Stimulated activated CD4-positive, alpha-beta T cell treated with anti-CD3 and anti-CD28 coated beads, Interleukin-4, amount 100 ng/mL, for 1 hour (primary cell): ENCODE data around the gene CHSY1.

Experiments
- DNase-seq: peaks from one replicate; pipeline ENCODE4 v3.0.0-alpha.2; 2020

The CHSY1 gene

GRCh38 chr15:101185770-101186169 is 66.1 kb downstream of the CHSY1 start:
- no peak for DNase-seq

GRCh38 chr15:101185336-101185735 is 66.5 kb downstream of the CHSY1 start:
- no peak for DNase-seq

- DNase-seq = no peak
These were observed 67.0 kb downstream of the CHSY1 start for GRCh38 chr15:101184830-101185229.

GRCh38 chr15:101183931-101184305 is 67.9 kb downstream of the CHSY1 start:
- no peak for DNase-seq

- no peak for DNase-seq
These were observed 68.5 kb downstream of the CHSY1 start for GRCh38 chr15:101183226-101183930.

GRCh38 chr15:101182215-101182614 is 69.6 kb downstream of the CHSY1 start:
- no peak for DNase-seq

- DNase-seq = no peak
These were observed 70.5 kb downstream of the CHSY1 start for GRCh38 chr15:101181349-101181748.

- no peak for DNase-seq
These were observed 71.1 kb downstream of the CHSY1 start for GRCh38 chr15:101180620-101181307.

GRCh38 chr15:101179341-101180153 is 72.3 kb downstream of the CHSY1 start:
- DNase-seq = no peak

GRCh38 chr15:101178931-101179330 is 72.9 kb downstream of the CHSY1 start:
- DNase-seq = no peak

GRCh38 chr15:101178479-101178878 is 73.4 kb downstream of the CHSY1 start:
- no peak for DNase-seq

- no peak for DNase-seq
These were observed 74.0 kb downstream of the CHSY1 start for GRCh38 chr15:101177866-101178265.

- no peak for DNase-seq
These were observed 75.2 kb downstream of the CHSY1 start for GRCh38 chr15:101176625-101177024.

- no peak for DNase-seq
These were observed 76.4 kb downstream of the CHSY1 start for GRCh38 chr15:101175401-101175800.

- DNase-seq = no peak
These were observed 77.5 kb downstream of the CHSY1 start for GRCh38 chr15:101174152-101174920.

- no peak for DNase-seq
These were observed 78.4 kb downstream of the CHSY1 start for GRCh38 chr15:101173233-101174119.

- DNase-seq = no peak
These were observed 79.3 kb downstream of the CHSY1 start for GRCh38 chr15:101172501-101173071.

GRCh38 chr15:101171954-101172353 is 79.9 kb downstream of the CHSY1 start:
- DNase-seq = no peak

GRCh38 chr15:101170568-101171350 is 81.1 kb downstream of the CHSY1 start:
- no peak for DNase-seq

GRCh38 chr15:101169495-101170071 is 82.3 kb downstream of the CHSY1 start:
- no peak for DNase-seq
